Esophagus squamous epithelium (tissue), 4 donors: Measurements from ENCODE around the gene SCYL3.

ENCODE experiments used
- POLR2A ChIP-seq, 4 donors: fragments of 450-650 bp; IDR thresholded peaks; one replicate each; pipeline ENCODE4 v1.6.1; 2017; ENCODE audit warnings: antibody characterized with exemption in 4 of 4, mild to moderate bottlenecking in 4 of 4, moderate library complexity in 3 of 4
- TF ChIP-seq, protein P1 (sequence below), 6 experiments: fragments of 450-650 bp in 4 of 6; fragments of 200-600 bp in 2 of 6; sonication (generic) in 2 of 6; IDR thresholded peaks; one replicate each; pipeline ENCODE4 v1.5.1; 2016 to 2019; ENCODE audit warnings: antibody characterized with exemption in 6 of 6, mild to moderate bottlenecking in 4 of 6, moderate library complexity in 4 of 6

DNA sequence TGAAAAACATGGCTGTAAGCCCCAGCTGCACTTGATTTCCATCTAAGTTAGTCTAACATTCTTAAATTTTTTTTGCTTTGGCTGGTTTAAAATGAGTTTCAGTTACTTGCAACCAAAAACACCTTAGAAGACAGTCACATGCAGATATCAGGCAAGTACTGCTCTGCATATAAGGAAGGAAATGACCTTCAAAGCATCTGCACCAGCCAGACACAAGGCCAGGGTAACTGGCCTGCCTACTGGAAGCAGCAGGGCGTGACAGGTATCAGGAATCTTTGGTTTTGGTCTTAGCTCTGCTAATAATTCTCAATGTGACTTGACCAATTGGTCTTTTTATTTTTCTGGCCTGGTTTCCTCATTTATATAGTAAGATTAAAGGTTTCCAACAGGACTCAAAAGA lies 33.5 kb downstream of the SCYL3 start:
- TF ChIP-seq, protein P1, sequence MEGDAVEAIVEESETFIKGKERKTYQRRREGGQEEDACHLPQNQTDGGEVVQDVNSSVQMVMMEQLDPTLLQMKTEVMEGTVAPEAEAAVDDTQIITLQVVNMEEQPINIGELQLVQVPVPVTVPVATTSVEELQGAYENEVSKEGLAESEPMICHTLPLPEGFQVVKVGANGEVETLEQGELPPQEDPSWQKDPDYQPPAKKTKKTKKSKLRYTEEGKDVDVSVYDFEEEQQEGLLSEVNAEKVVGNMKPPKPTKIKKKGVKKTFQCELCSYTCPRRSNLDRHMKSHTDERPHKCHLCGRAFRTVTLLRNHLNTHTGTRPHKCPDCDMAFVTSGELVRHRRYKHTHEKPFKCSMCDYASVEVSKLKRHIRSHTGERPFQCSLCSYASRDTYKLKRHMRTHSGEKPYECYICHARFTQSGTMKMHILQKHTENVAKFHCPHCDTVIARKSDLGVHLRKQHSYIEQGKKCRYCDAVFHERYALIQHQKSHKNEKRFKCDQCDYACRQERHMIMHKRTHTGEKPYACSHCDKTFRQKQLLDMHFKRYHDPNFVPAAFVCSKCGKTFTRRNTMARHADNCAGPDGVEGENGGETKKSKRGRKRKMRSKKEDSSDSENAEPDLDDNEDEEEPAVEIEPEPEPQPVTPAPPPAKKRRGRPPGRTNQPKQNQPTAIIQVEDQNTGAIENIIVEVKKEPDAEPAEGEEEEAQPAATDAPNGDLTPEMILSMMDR (IDR thresholded peaks at IDR 0.05): no peak
- TF ChIP-seq POLR2A (IDR thresholded peaks at IDR 0.05): no peak
